HG02571 (cell line): ENCODE measurements around the gene PARVA.

Experiments used
- ATAC-seq: cut with Tn5 transposase; IDR thresholded peaks from one replicate; pipeline ENCODE4 v1.9.1; 2021; ENCODE audit warnings: mild to moderate bottlenecking, moderate library complexity; ENCODE audit not compliant: unreplicated experiment

The PARVA gene

GRCh38 chr11:12430351-12430750, 53.0 kb downstream of the PARVA start:
- no peak for ATAC-seq

GRCh38 chr11:12430954-12431595, 53.7 kb downstream of the PARVA start:
- no peak for ATAC-seq

GRCh38 chr11:12432507-12432906, 55.1 kb downstream of the PARVA start:
- ATAC-seq = no peak

- no peak for ATAC-seq
Measured at GRCh38 chr11:12433121-12433520, 55.8 kb downstream of the PARVA start.

GRCh38 chr11:12433571-12434324, 56.4 kb downstream of the PARVA start:
- no peak for ATAC-seq

GRCh38 chr11:12434325-12434654, 56.9 kb downstream of the PARVA start:
- no peak for ATAC-seq

GRCh38 chr11:12435264-12435663, 57.9 kb downstream of the PARVA start:
- ATAC-seq = no peak

GRCh38 chr11:12436266-12436665, 58.9 kb downstream of the PARVA start:
- no peak for ATAC-seq

- no peak for ATAC-seq
Measured at GRCh38 chr11:12438291-12438690, 60.9 kb downstream of the PARVA start.

GRCh38 chr11:12439615-12440014, 62.2 kb downstream of the PARVA start:
- no peak for ATAC-seq

- ATAC-seq = no peak
Measured at GRCh38 chr11:12440565-12440964, 63.2 kb downstream of the PARVA start.

GRCh38 chr11:12441231-12441861, 64.0 kb downstream of the PARVA start:
- ATAC-seq = no peak

- ATAC-seq = no peak
Measured at GRCh38 chr11:12444601-12445000, 67.2 kb downstream of the PARVA start.

GRCh38 chr11:12445001-12445400, 67.6 kb downstream of the PARVA start:
- ATAC-seq = no peak

GRCh38 chr11:12446863-12447262, 69.5 kb downstream of the PARVA start:
- no peak for ATAC-seq

GRCh38 chr11:12448131-12448939, 71.0 kb downstream of the PARVA start:
- ATAC-seq = no peak

- no peak for ATAC-seq
Measured at GRCh38 chr11:12449961-12450715, 72.8 kb downstream of the PARVA start.

GRCh38 chr11:12451179-12451814, 73.9 kb downstream of the PARVA start:
- ATAC-seq = no peak

GRCh38 chr11:12453243-12453642, 75.9 kb downstream of the PARVA start:
- ATAC-seq = no peak

GRCh38 chr11:12454782-12455181, 77.4 kb downstream of the PARVA start:
- no peak for ATAC-seq
